ENCODE data around the gene PXDN.
"Not testable (repeated sequence)": the region's sequence is repeated elsewhere in the genome, so short reads cannot be mapped to it uniquely, and the experiment has no call there.

PXDN gene

GRCh38 chr2:1717113-1717512 is 27.2 kb downstream of the PXDN start:
- DNase-seq, result no peak

GRCh38 chr2:1716441-1716840 is 27.9 kb downstream of the PXDN start:
- DNase-seq, result no peak

- DNase-seq, result not testable (repeated sequence)
Observed at GRCh38 chr2:1716014-1716305, 28.4 kb downstream of the PXDN start.

- peak; percentile 66 for DNase-seq
Observed at GRCh38 chr2:1715184-1716013, 28.9 kb downstream of the PXDN start.

GRCh38 chr2:1714291-1715064 is 29.8 kb downstream of the PXDN start:
- DNase-seq, result no peak

GRCh38 chr2:1713839-1714236 is 30.5 kb downstream of the PXDN start:
- DNase-seq, result no peak

- DNase-seq, result no peak
Observed at GRCh38 chr2:1713142-1713838, 31.0 kb downstream of the PXDN start.

- no peak for DNase-seq
Observed at GRCh38 chr2:1709946-1710560, 34.3 kb downstream of the PXDN start.

- no peak for DNase-seq
Observed at GRCh38 chr2:1709335-1709605, 35.0 kb downstream of the PXDN start.

- DNase-seq, result no peak
Observed at GRCh38 chr2:1708476-1709334, 35.6 kb downstream of the PXDN start.

- peak; percentile 42 for DNase-seq
Observed at GRCh38 chr2:1707771-1708418, 36.4 kb downstream of the PXDN start.

GRCh38 chr2:1706089-1706841 is 38.0 kb downstream of the PXDN start:
- DNase-seq, result not testable (repeated sequence)

GRCh38 chr2:1705557-1706076 is 38.7 kb downstream of the PXDN start:
- no peak for DNase-seq

- no peak for DNase-seq
Observed at GRCh38 chr2:1704631-1705556, 39.4 kb downstream of the PXDN start.

GRCh38 chr2:1702186-1702565 is 42.1 kb downstream of the PXDN start:
- no peak for DNase-seq

- DNase-seq, result no peak
Observed at GRCh38 chr2:1701556-1702185, 42.6 kb downstream of the PXDN start.

- no peak for DNase-seq
Observed at GRCh38 chr2:1701020-1701419, 43.3 kb downstream of the PXDN start.

GRCh38 chr2:1700427-1700826 is 43.9 kb downstream of the PXDN start:
- DNase-seq, result not testable (repeated sequence)

GRCh38 chr2:1698188-1698945 is 45.9 kb downstream of the PXDN start:
- no peak for DNase-seq
